ENCODE results near the gene ADAMTS19. TPM values are rescaled to one million over a fixed set of nuclear protein-coding genes. Genes with fewer than 3 reads are reported as not detected.
"Not testable (repeated sequence)": the region's sequence is repeated elsewhere in the genome, so short reads cannot be mapped to it uniquely, and the experiment has no call there.

The ADAMTS19 gene
- total and polyA plus RNA-seq, 3 experiments from 2014 or later, result not detected

DNA sequence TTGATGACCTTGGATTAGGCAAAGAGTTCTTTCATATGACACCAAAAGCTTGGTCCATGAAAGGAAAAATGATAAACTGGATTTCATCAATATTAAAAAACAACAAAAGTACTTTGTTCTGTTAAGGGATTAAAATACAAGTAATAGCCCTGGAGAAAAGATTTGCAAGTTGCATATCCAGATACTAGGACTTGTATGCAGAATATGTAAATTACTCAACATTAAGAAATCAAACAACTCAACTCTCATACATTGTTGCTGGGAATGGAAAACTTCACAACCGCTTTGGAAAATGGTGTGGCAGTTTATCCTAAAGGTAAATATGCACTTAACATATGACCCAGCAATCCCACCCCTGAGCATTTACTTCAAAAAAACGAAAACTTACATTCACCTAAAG, 112.0 kb downstream of the ADAMTS19 start:
- Mint-ChIP-seq H3K4me1 (no peaks in the 10 kb centered on the region), H3K4me3 (no peak overlapping the region), H3K27ac (no peak overlapping the region), H3K36me3 (no peaks in the 10 kb centered on the region), H3K27me3 (no peaks in the 10 kb centered on the region), H3K9me3 (peaks cover 0 to 11% (median 2%) of the 10 kb centered on the region in 5 donors)
- Histone ChIP-seq H3K27ac (ENCODE audit: low read depth, low read length) (no peak overlapping the region), H3K4me3 (ENCODE audit: low read length) (no peak overlapping the region), H3K4me1 (ENCODE audit: insufficient read depth, low read length) (no peaks in the 10 kb centered on the region), H3K27me3 (ENCODE audit: insufficient read depth, low read length, poor library complexity, severe bottlenecking) (no peaks in the 10 kb centered on the region), H3K36me3 (ENCODE audit: insufficient read depth, low read length) (no peaks in the 10 kb centered on the region), H3K9me3 (ENCODE audit: low read length) (no peaks in the 10 kb centered on the region)
- CTCF ChIA-PET, result no interaction called here
- no peak for DNase-seq
- POLR2A ChIA-PET, result no interaction called here

DNA sequence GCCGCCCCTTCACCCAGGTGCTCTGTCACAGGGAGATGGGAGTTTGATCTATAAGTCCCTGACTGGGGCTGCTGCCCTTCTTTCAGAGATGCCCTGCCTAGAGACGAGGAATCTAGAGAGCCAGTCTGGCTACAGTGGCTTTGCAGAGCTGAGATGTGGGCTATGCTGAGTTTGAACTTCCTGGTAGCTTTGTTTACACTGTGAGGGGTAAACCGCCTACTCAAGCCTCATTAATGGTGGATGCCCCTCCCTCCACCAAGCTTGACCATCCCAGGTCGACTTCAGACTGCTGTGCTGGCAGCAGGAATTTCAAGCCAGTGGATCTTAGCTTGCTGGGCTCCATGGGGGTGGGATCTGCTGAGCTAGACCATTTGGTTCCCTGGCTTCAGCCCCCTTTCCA, 124.4 kb downstream of the ADAMTS19 start:
- H3K27me3 Mint-ChIP-seq; H3K9me3 ChIP-seq (ENCODE audit: low read length); H3K36me3 ChIP-seq (ENCODE audit: insufficient read depth, low read length); H3K4me3 ChIP-seq (ENCODE audit: low read length); H3K27me3 ChIP-seq (ENCODE audit: insufficient read depth, low read length, poor library complexity, severe bottlenecking); CTCF ChIA-PET; H3K4me3 Mint-ChIP-seq; H3K27ac ChIP-seq (ENCODE audit: low read depth, low read length); DNase-seq; H3K36me3 Mint-ChIP-seq; POLR2A ChIA-PET; H3K4me1 ChIP-seq (ENCODE audit: insufficient read depth, low read length); H3K27ac Mint-ChIP-seq; H3K4me1 Mint-ChIP-seq: not testable (repeated sequence)
- peaks cover 2 to 21% (median 11%) of the 10 kb centered on the region in 5 donors for H3K9me3 Mint-ChIP-seq

DNA sequence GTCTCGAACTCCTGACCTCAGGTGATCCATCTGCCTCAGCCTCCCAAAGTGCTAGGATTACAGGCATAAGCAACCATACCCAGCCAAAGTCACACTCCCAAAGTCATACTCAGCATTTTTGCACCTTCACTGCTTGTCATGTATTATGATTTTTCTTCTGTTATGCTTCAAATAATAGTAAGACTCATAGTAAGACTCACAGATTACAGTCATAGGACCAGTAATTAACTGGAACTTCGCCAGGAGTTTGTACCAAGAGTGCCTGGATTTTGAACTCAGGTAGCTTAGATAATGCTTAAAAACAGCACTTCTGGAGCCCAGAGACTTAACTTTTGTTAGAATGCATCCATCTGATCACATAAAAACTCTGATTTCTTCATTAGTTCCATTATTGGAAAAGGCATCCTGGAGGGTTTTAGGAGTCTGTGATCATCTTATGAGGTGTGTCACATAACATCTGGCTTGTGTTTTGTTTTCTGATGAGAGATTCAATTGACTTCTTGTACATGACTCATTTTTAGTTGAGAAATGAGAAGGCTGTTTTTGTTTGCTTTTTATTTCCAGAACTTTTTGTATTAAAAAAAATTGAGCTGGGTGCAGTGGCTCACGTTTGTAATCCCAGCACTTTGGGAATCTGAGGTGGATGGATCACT, 131.5 kb downstream of the ADAMTS19 start:
- H3K4me3 Mint-ChIP-seq, result no peak overlapping the region
- ChIA-PET CTCF (no interaction called here), POLR2A (no interaction called here)
- no peaks in the 10 kb centered on the region for H3K36me3 Mint-ChIP-seq
- H3K4me1 Mint-ChIP-seq, result no peaks in the 10 kb centered on the region
- H3K9me3 ChIP-seq (ENCODE audit: low read length), result no peaks in the 10 kb centered on the region
- no peaks in the 10 kb centered on the region for H3K27me3 ChIP-seq (ENCODE audit: insufficient read depth, low read length, poor library complexity, severe bottlenecking)
- H3K27ac ChIP-seq (ENCODE audit: low read depth, low read length), result no peak overlapping the region
- H3K36me3 ChIP-seq (ENCODE audit: insufficient read depth, low read length), result no peaks in the 10 kb centered on the region
- no peak overlapping the region for H3K4me3 ChIP-seq (ENCODE audit: low read length)
- no peaks in the 10 kb centered on the region for H3K4me1 ChIP-seq (ENCODE audit: insufficient read depth, low read length)
- no peaks in the 10 kb centered on the region for H3K27me3 Mint-ChIP-seq
- DNase-seq, result no peak
- peaks cover 0 to 9% (median 2%) of the 10 kb centered on the region in 5 donors for H3K9me3 Mint-ChIP-seq
- H3K27ac Mint-ChIP-seq, result no peak overlapping the region

DNA sequence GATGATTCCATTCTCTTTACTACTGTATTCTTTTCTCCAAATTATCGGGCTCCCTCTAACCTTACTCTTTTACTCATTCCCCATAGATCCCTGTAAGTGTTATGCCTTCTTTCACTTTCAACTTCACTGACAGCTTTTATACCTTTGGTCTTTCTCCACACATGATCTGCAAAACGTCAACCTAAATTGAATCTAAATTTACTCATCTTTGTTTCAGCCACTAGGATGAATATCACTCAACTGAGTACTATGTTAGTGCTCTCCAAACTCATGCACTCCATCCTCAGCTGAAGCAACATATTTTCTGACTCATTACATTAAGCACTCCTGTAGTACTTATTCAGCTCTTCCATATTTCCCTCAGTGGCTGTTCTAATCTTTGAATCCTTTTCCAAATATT, 133.4 kb downstream of the ADAMTS19 start:
- no peaks in the 10 kb centered on the region for H3K27me3 Mint-ChIP-seq
- no peak overlapping the region for H3K4me3 Mint-ChIP-seq
- CTCF ChIA-PET, result no interaction called here
- H3K4me1 Mint-ChIP-seq, result no peaks in the 10 kb centered on the region
- no peak overlapping the region for H3K27ac Mint-ChIP-seq
- no peaks in the 10 kb centered on the region for H3K9me3 ChIP-seq (ENCODE audit: low read length)
- no peak overlapping the region for H3K4me3 ChIP-seq (ENCODE audit: low read length)
- H3K36me3 ChIP-seq (ENCODE audit: insufficient read depth, low read length), result no peaks in the 10 kb centered on the region
- POLR2A ChIA-PET, result no interaction called here
- no peaks in the 10 kb centered on the region for H3K4me1 ChIP-seq (ENCODE audit: insufficient read depth, low read length)
- H3K36me3 Mint-ChIP-seq, result no peaks in the 10 kb centered on the region
- no peak for DNase-seq
- H3K9me3 Mint-ChIP-seq, result peaks cover 0 to 9% (median 2%) of the 10 kb centered on the region in 5 donors
- H3K27ac ChIP-seq (ENCODE audit: low read depth, low read length), result no peak overlapping the region
- no peaks in the 10 kb centered on the region for H3K27me3 ChIP-seq (ENCODE audit: insufficient read depth, low read length, poor library complexity, severe bottlenecking)

DNA sequence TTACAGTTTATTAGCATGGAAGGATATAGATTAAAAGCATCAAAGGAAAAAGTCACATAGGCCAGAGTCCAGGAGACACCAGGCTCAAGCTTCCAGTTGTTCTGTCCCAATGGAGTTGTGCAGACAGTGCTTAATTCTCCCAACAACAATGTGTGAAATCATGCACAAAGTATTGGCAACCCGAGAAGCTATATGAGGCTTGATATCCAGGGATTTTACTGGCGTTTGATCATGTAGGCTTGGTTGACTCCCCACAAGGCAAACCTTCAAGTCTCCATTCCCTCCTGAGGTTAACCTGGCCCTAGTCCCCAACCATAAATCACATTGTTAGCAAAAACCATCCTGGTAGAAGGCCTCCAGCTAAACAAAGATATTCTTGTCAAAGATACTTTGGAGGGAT, 141.5 kb downstream of the ADAMTS19 start:
- H3K36me3 ChIP-seq (ENCODE audit: insufficient read depth, low read length), result no peaks in the 10 kb centered on the region
- H3K27ac Mint-ChIP-seq, result no peak overlapping the region
- no peaks in the 10 kb centered on the region for H3K27me3 ChIP-seq (ENCODE audit: insufficient read depth, low read length, poor library complexity, severe bottlenecking)
- CTCF ChIA-PET, result no interaction called here
- no peaks in the 10 kb centered on the region for H3K9me3 ChIP-seq (ENCODE audit: low read length)
- H3K4me1 ChIP-seq (ENCODE audit: insufficient read depth, low read length), result no peaks in the 10 kb centered on the region
- peaks cover 0 to 5% (median 0%) of the 10 kb centered on the region in 5 donors for H3K9me3 Mint-ChIP-seq
- no peaks in the 10 kb centered on the region for H3K27me3 Mint-ChIP-seq
- no peak for DNase-seq
- H3K36me3 Mint-ChIP-seq, result no peaks in the 10 kb centered on the region
- H3K27ac ChIP-seq (ENCODE audit: low read depth, low read length), result no peak overlapping the region
- no peak overlapping the region for H3K4me3 Mint-ChIP-seq
- H3K4me1 Mint-ChIP-seq, result no peaks in the 10 kb centered on the region
- POLR2A ChIA-PET, result no interaction called here
- no peak overlapping the region for H3K4me3 ChIP-seq (ENCODE audit: low read length)

DNA sequence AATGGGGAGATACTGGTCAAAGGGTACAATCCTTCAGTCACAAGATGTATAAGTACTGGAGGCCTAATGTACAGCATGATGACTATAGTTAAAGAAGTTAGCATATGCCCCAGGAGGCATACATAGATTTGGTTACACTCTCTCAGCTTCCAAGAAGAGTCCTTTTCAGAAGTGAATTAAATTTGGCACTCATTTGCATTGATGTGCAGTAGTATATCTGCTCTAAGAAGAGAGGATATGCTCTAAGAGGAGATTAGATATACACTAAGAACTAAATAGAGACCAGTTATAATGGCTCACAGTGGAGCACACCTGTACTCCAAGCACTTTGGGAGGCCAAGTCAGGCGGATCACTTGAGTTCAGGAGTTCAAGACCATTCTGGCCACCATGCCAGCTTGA, 148.3 kb downstream of the ADAMTS19 start:
- Histone ChIP-seq H3K36me3 (ENCODE audit: insufficient read depth, low read length) (no peaks in the 10 kb centered on the region), H3K27ac (ENCODE audit: low read depth, low read length) (no peak overlapping the region), H3K27me3 (ENCODE audit: insufficient read depth, low read length, poor library complexity, severe bottlenecking) (no peaks in the 10 kb centered on the region), H3K4me1 (ENCODE audit: insufficient read depth, low read length) (no peaks in the 10 kb centered on the region), H3K9me3 (ENCODE audit: low read length) (no peaks in the 10 kb centered on the region), H3K4me3 (ENCODE audit: low read length) (no peak overlapping the region)
- Mint-ChIP-seq H3K9me3 (peaks cover 0 to 9% (median 3%) of the 10 kb centered on the region in 5 donors), H3K27me3 (no peaks in the 10 kb centered on the region), H3K27ac (no peak overlapping the region), H3K4me1 (no peaks in the 10 kb centered on the region), H3K4me3 (no peak overlapping the region), H3K36me3 (no peaks in the 10 kb centered on the region)
- CTCF ChIA-PET, result no interaction called here
- POLR2A ChIA-PET, result no interaction called here
- no peak for DNase-seq

DNA sequence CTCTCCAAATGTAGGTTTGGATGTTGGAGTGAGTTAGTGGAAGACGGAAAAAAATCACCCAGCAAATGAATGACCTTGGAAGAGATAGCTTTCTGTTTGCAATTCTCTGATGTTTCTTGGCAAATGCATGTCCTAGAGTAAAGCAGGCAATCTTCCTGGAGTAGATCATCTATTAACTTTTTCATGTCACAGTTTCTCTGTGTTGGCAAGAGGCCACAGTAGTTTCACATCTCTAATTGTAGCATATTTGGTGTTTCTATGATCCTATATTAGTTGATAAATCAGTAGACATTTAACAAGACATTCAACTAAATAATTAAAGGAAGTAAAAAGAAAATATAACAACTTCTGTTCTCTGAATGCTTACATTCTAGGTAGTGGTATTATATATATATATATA, 149.6 kb downstream of the ADAMTS19 start:
- no peaks in the 10 kb centered on the region for H3K4me1 ChIP-seq (ENCODE audit: insufficient read depth, low read length)
- H3K4me3 ChIP-seq (ENCODE audit: low read length), result no peak overlapping the region
- ChIA-PET POLR2A (no interaction called here), CTCF (no interaction called here)
- no peaks in the 10 kb centered on the region for H3K4me1 Mint-ChIP-seq
- no peaks in the 10 kb centered on the region for H3K36me3 Mint-ChIP-seq
- H3K4me3 Mint-ChIP-seq, result no peak overlapping the region
- H3K27me3 ChIP-seq (ENCODE audit: insufficient read depth, low read length, poor library complexity, severe bottlenecking), result no peaks in the 10 kb centered on the region
- H3K36me3 ChIP-seq (ENCODE audit: insufficient read depth, low read length), result no peaks in the 10 kb centered on the region
- H3K27me3 Mint-ChIP-seq, result no peaks in the 10 kb centered on the region
- H3K9me3 Mint-ChIP-seq, result peaks cover 0 to 10% (median 3%) of the 10 kb centered on the region in 5 donors
- no peak overlapping the region for H3K27ac ChIP-seq (ENCODE audit: low read depth, low read length)
- H3K27ac Mint-ChIP-seq, result no peak overlapping the region
- DNase-seq, result no peak
- no peaks in the 10 kb centered on the region for H3K9me3 ChIP-seq (ENCODE audit: low read length)

DNA sequence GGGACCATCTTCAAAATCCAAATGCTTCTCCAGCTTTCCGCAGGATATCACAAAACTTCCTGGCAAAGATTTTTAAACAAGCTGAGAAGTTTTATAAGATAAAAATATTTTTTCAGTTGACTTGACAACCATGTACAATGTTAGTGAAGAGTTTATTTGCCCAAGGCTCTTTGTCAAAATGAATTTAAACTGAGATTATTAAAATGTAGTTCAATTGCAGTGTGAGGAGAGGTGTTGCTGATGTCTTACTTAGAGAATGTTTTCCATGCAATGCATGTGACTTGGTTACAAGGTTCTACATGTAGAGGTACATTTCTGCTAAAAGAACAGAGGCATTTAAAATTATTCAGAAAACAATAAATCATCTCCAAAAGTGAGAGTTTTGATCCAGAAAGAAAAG, 156.4 kb downstream of the ADAMTS19 start:
- Mint-ChIP-seq H3K9me3 (peaks cover 0 to 9% (median 0%) of the 10 kb centered on the region in 5 donors), H3K4me3 (no peak overlapping the region), H3K4me1 (no peaks in the 10 kb centered on the region), H3K27me3 (no peaks in the 10 kb centered on the region), H3K36me3 (no peaks in the 10 kb centered on the region), H3K27ac (no peak overlapping the region)
- H3K4me3 ChIP-seq (ENCODE audit: low read length), result no peak overlapping the region
- DNase-seq, result no peak
- H3K36me3 ChIP-seq (ENCODE audit: insufficient read depth, low read length), result no peaks in the 10 kb centered on the region
- no peak overlapping the region for H3K27ac ChIP-seq (ENCODE audit: low read depth, low read length)
- ChIA-PET CTCF (no interaction called here), POLR2A (no interaction called here)
- H3K4me1 ChIP-seq (ENCODE audit: insufficient read depth, low read length), result no peaks in the 10 kb centered on the region
- no peaks in the 10 kb centered on the region for H3K27me3 ChIP-seq (ENCODE audit: insufficient read depth, low read length, poor library complexity, severe bottlenecking)
- no peaks in the 10 kb centered on the region for H3K9me3 ChIP-seq (ENCODE audit: low read length)

DNA sequence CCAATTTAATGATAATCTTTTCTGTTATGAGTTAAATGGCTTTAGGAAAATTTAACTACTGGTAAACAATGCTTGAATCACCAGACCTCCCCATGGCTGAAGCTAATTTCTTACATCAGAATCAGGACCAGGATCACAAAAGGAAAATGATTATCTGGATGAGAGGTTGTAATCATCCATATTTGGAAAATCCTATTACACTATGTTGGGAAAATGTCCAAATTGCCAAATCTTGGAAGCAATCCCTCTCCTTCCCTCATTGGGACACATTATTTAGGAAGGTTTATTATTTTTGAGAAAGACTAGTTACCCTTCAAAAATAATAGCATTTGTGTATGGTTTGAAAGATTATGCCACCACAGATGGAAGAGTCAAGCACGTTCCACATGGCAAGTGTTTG, 157.1 kb downstream of the ADAMTS19 start:
- Histone ChIP-seq H3K27ac (ENCODE audit: low read depth, low read length) (no peak overlapping the region), H3K27me3 (ENCODE audit: insufficient read depth, low read length, poor library complexity, severe bottlenecking) (no peaks in the 10 kb centered on the region), H3K4me1 (ENCODE audit: insufficient read depth, low read length) (no peaks in the 10 kb centered on the region), H3K36me3 (ENCODE audit: insufficient read depth, low read length) (no peaks in the 10 kb centered on the region), H3K4me3 (ENCODE audit: low read length) (no peak overlapping the region), H3K9me3 (ENCODE audit: low read length) (no peaks in the 10 kb centered on the region)
- no peak for DNase-seq
- no peaks in the 10 kb centered on the region for H3K27me3 Mint-ChIP-seq
- no peaks in the 10 kb centered on the region for H3K4me1 Mint-ChIP-seq
- H3K36me3 Mint-ChIP-seq, result no peaks in the 10 kb centered on the region
- peaks cover 0 to 7% (median 0%) of the 10 kb centered on the region in 5 donors for H3K9me3 Mint-ChIP-seq
- ChIA-PET CTCF (no interaction called here), POLR2A (no interaction called here)
- H3K27ac Mint-ChIP-seq, result no peak overlapping the region
- H3K4me3 Mint-ChIP-seq, result no peak overlapping the region
